Measurements from ENCODE around the gene MAGEB17.
"Not testable (repeated sequence)": the region's sequence is repeated elsewhere in the genome, so short reads cannot be mapped to it uniquely, and the experiment has no call there.

MAGEB17 gene

GRCh38 chrX:16172391-16172790 is 5.1 kb downstream of the MAGEB17 start:
- H3K9me3 ChIP-seq (ENCODE audit: severe bottlenecking) = no peaks in the 10 kb centered on the region
- TF ChIP-seq CTCF (IDR thresholded peaks at IDR 0.05; ENCODE audit: low read depth, low read length) = no peak
- H3K27ac ChIP-seq = no peak overlapping the region
- H3K27me3 ChIP-seq (ENCODE audit: insufficient read depth, low read depth, severe bottlenecking) = peaks cover 53% of the 10 kb centered on the region
- DNase-seq = no peak
- H3K4me3 ChIP-seq (ENCODE audit: low read depth, low read length) = no peak overlapping the region
- no peaks in the 10 kb centered on the region for H3K36me3 ChIP-seq

GRCh38 chrX:16175329-16176061 is 8.2 kb downstream of the MAGEB17 start:
- DNase-seq = no peak
- Histone ChIP-seq H3K27me3 (ENCODE audit: insufficient read depth, low read depth, severe bottlenecking) (peaks cover 30% of the 10 kb centered on the region), H3K9me3 (ENCODE audit: severe bottlenecking) (no peaks in the 10 kb centered on the region), H3K4me3 (ENCODE audit: low read depth, low read length) (no peak overlapping the region), H3K36me3 (no peaks in the 10 kb centered on the region), H3K27ac (no peak overlapping the region)
- no peak for TF ChIP-seq CTCF (IDR thresholded peaks at IDR 0.05; ENCODE audit: low read depth, low read length)

GRCh38 chrX:16177260-16177659 is 10.0 kb downstream of the MAGEB17 start:
- Histone ChIP-seq H3K27me3 (ENCODE audit: insufficient read depth, low read depth, severe bottlenecking) (peaks cover 30% of the 10 kb centered on the region), H3K9me3 (ENCODE audit: severe bottlenecking) (no peaks in the 10 kb centered on the region), H3K4me3 (ENCODE audit: low read depth, low read length) (no peak overlapping the region), H3K27ac (no peak overlapping the region), H3K36me3 (no peaks in the 10 kb centered on the region)
- TF ChIP-seq CTCF (IDR thresholded peaks at IDR 0.05; ENCODE audit: low read depth, low read length) = no peak
- no peak for DNase-seq

- not testable (repeated sequence) for H3K36me3 ChIP-seq; H3K9me3 ChIP-seq (ENCODE audit: severe bottlenecking); H3K27ac ChIP-seq; DNase-seq; H3K4me3 ChIP-seq (ENCODE audit: low read depth, low read length)
- H3K27me3 ChIP-seq (ENCODE audit: insufficient read depth, low read depth, severe bottlenecking) = peaks cover 46% of the 10 kb centered on the region
Measured at GRCh38 chrX:16183843-16184242, 16.6 kb downstream of the MAGEB17 start.

GRCh38 chrX:16185725-16186136 is 18.4 kb downstream of the MAGEB17 start:
- Histone ChIP-seq H3K4me3 (ENCODE audit: low read depth, low read length) (no peak overlapping the region), H3K27me3 (ENCODE audit: insufficient read depth, low read depth, severe bottlenecking) (peaks cover 54% of the 10 kb centered on the region), H3K27ac (no peak overlapping the region), H3K9me3 (ENCODE audit: severe bottlenecking) (no peaks in the 10 kb centered on the region), H3K36me3 (no peaks in the 10 kb centered on the region)
- TF ChIP-seq CTCF (IDR thresholded peaks at IDR 0.05; ENCODE audit: low read depth, low read length) = no peak
- no peak for DNase-seq

GRCh38 chrX:16186380-16187007 is 19.2 kb downstream of the MAGEB17 start:
- H3K4me3 ChIP-seq (ENCODE audit: low read depth, low read length) = no peak overlapping the region
- TF ChIP-seq CTCF (IDR thresholded peaks at IDR 0.05; ENCODE audit: low read depth, low read length) = no peak
- H3K9me3 ChIP-seq (ENCODE audit: severe bottlenecking) = no peaks in the 10 kb centered on the region
- H3K27ac ChIP-seq = no peak overlapping the region
- peaks cover 54% of the 10 kb centered on the region for H3K27me3 ChIP-seq (ENCODE audit: insufficient read depth, low read depth, severe bottlenecking)
- H3K36me3 ChIP-seq = no peaks in the 10 kb centered on the region
- no peak for DNase-seq
